ENCODE results near the gene ST3GAL4.

DNA sequence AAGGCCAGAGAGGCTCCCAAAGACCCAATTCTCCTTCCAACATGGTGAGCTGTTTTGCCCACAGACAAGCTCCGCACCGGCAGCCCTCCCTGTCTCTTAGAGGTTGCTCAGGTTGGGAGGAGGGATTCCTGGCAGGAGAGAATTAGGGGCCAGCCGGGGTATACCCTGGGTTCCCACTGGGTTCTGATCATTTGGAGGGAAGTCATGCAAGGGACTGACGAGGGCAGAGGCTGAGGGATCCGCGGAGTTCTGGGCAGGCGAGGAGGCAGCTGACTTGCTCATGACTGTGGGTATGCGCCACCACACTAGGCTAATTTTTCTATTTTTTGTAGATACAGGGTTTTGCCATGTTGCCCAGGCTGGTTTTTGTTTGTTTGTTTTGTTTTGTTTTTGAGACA lies 4.6 kb downstream of the ST3GAL4 start:
- no peak for TF ChIP-seq EZH2phosphoT487 (IDR thresholded peaks at IDR 0.05; ENCODE audit: insufficient read depth, low read depth)
- TF ChIP-seq EZH2 (IDR thresholded peaks at IDR 0.05; ENCODE audit: insufficient read depth, poor library complexity, severe bottlenecking), result no peak

Measured in GM23248 (cell line).